Measurements from ENCODE around the gene ATXN2.
"Not testable (repeated sequence)": the region's sequence is repeated elsewhere in the genome, so short reads cannot be mapped to it uniquely, and the experiment has no call there.

Gene ATXN2

GRCh38 chr12:111607239-111607638 is 8.1 kb upstream of the ATXN2 start:
- FAIRE-seq (no peak), DNase-seq (ENCODE audit: insufficient read length, low spot score) (no peak)
- no peak for TF ChIP-seq CTCF (IDR thresholded peaks at IDR 0.05; ENCODE audit: insufficient read depth, missing control alignments)

- DNase-seq (ENCODE audit: insufficient read length, low spot score) (no peak), FAIRE-seq (no peak)
- no peak for TF ChIP-seq CTCF (IDR thresholded peaks at IDR 0.05; ENCODE audit: insufficient read depth, missing control alignments)
These were observed 7.7 kb upstream of the ATXN2 start for GRCh38 chr12:111606767-111607230.

GRCh38 chr12:111605911-111606766 is 7.0 kb upstream of the ATXN2 start:
- TF ChIP-seq CTCF (IDR thresholded peaks at IDR 0.05; ENCODE audit: insufficient read depth, missing control alignments): no peak
- DNase-seq (ENCODE audit: insufficient read length, low spot score) (no peak), FAIRE-seq (no peak)

GRCh38 chr12:111602857-111603256 is 3.7 kb upstream of the ATXN2 start:
- FAIRE-seq; DNase-seq (ENCODE audit: insufficient read length, low spot score): not testable (repeated sequence)

- DNase-seq (ENCODE audit: insufficient read length, low spot score) (no peak), FAIRE-seq (no peak)
- TF ChIP-seq CTCF (IDR thresholded peaks at IDR 0.05; ENCODE audit: insufficient read depth, missing control alignments): no peak
These were observed 3.2 kb upstream of the ATXN2 start for GRCh38 chr12:111602348-111602747.

GRCh38 chr12:111600986-111601385 is 1.9 kb upstream of the ATXN2 start:
- DNase-seq (ENCODE audit: insufficient read length, low spot score); FAIRE-seq: not testable (repeated sequence)

GRCh38 chr12:111600205-111600642 is 1.1 kb upstream of the ATXN2 start:
- FAIRE-seq (no peak), DNase-seq (ENCODE audit: insufficient read length, low spot score) (no peak)
- no peak for TF ChIP-seq CTCF (IDR thresholded peaks at IDR 0.05; ENCODE audit: insufficient read depth, missing control alignments)

- DNase-seq (ENCODE audit: insufficient read length, low spot score): peak; percentile 77
- no peak for TF ChIP-seq CTCF (IDR thresholded peaks at IDR 0.05; ENCODE audit: insufficient read depth, missing control alignments)
- no peak for FAIRE-seq
These were observed 514 bp upstream of the ATXN2 start for GRCh38 chr12:111599453-111600204.

Measured in D721Med (cell line).